WI38 (cell line): ENCODE measurements around the gene SYT2.
"Not testable (repeated sequence)": the region's sequence is repeated elsewhere in the genome, so short reads cannot be mapped to it uniquely, and the experiment has no call there.

ENCODE experiments used
- H3K4me3 ChIP-seq: 2 replicates; pipeline ENCODE4 v1.5.1; 2011; ENCODE audit warnings: low read depth, mild to moderate bottlenecking, control low read depth, low read length
- CTCF ChIP-seq: IDR thresholded peaks from 2 replicates; pipeline ENCODE4 v1.5.1; 2012; ENCODE audit warnings: low read depth, mild to moderate bottlenecking, control low read depth, low read length

SYT2 gene

GRCh38 chr1:202624088-202624780 lies 86.0 kb downstream of the SYT2 start:
- H3K4me3 ChIP-seq = no peak overlapping the region
- TF ChIP-seq CTCF = no peak

- not testable (repeated sequence) for H3K4me3 ChIP-seq
Observed at GRCh38 chr1:202623476-202623875, 86.8 kb downstream of the SYT2 start.

- no peak for TF ChIP-seq CTCF
- H3K4me3 ChIP-seq = no peak overlapping the region
Observed at GRCh38 chr1:202623075-202623474, 87.2 kb downstream of the SYT2 start.

- no peak for TF ChIP-seq CTCF
Observed at GRCh38 chr1:202622388-202622787, 87.9 kb downstream of the SYT2 start.

GRCh38 chr1:202621446-202621845 lies 88.8 kb downstream of the SYT2 start:
- no peak for TF ChIP-seq CTCF
- H3K4me3 ChIP-seq = no peak overlapping the region

More at GRCh38 chr1:202622388-202622787, 87.9 kb downstream of the SYT2 start:
- H3K4me3 ChIP-seq = no peak overlapping the region

GRCh38 chr1:202620036-202620435 lies 90.2 kb downstream of the SYT2 start:
- not testable (repeated sequence) for H3K4me3 ChIP-seq

- TF ChIP-seq CTCF = no peak
- no peak overlapping the region for H3K4me3 ChIP-seq
Observed at GRCh38 chr1:202619505-202619904, 90.7 kb downstream of the SYT2 start.

- not testable (repeated sequence) for H3K4me3 ChIP-seq
Observed at GRCh38 chr1:202619012-202619411, 91.2 kb downstream of the SYT2 start.

- H3K4me3 ChIP-seq = no peak overlapping the region
- TF ChIP-seq CTCF = no peak
Observed at GRCh38 chr1:202616355-202616915, 93.8 kb downstream of the SYT2 start.
